ENCODE data around the gene ADAM10. TPM values are rescaled to one million over a fixed set of nuclear protein-coding genes. Genes with fewer than 3 reads are reported as not detected.

Gene ADAM10
- polyA plus RNA-seq, 1 of the 3 experiments (the other 2 are of a cell fraction) = 83.5 TPM

DNA sequence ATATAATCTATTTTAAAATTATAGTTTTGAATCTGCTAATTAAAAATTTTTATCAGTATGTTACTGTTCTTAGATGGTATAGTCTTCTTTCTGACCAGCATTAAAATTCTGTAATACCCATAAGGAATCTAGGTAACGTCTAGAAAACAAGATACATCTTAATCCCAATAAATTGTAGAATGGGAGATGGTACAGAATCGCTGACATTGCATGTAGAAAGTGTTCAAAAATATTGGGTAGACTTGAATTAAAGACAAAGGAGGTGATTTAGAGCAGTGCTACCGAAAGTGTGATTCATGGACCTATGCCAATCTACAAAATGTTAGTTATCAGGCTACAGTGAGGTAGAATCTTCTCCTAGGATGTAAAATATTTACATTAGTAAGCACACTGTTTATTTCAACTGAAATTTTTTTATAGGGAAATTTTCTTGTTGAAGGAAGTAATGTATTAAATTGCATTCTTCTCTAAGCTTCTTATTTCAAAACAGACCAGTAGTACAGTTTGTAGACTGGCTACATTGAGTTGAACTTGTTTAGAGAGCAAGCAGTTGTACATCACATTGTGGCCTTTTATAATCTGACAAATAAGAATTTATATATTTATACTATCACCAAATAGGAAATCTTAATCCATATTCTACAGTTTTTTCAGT, 38.7 kb upstream of the ADAM10 start:
- TF ChIP-seq, protein P1, sequence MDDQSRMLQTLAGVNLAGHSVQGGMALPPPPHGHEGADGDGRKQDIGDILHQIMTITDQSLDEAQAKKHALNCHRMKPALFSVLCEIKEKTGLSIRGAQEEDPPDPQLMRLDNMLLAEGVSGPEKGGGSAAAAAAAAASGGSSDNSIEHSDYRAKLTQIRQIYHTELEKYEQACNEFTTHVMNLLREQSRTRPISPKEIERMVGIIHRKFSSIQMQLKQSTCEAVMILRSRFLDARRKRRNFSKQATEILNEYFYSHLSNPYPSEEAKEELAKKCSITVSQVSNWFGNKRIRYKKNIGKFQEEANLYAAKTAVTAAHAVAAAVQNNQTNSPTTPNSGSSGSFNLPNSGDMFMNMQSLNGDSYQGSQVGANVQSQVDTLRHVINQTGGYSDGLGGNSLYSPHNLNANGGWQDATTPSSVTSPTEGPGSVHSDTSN (IDR thresholded peaks at IDR 0.05) = no peak
- no peak for TF ChIP-seq FOXJ3 (CRISPR knock-in tag; IDR thresholded peaks at IDR 0.05)
- TF ChIP-seq JUND (IDR thresholded peaks at IDR 0.05) = no peak
- TF ChIP-seq RXRA (IDR thresholded peaks at IDR 0.05; ENCODE audit: borderline replicate concordance, low read depth) = no peak
- Histone ChIP-seq H3K9me3 (no peaks in the 10 kb centered on the region), H3K36me3 (replicated peaks in 1 of 2; ENCODE audit: control insufficient read depth in 1 of 2, insufficient read depth in 2 of 2, low read length in 1 of 2) (no peaks in the 10 kb centered on the region), H3K9ac (no peak overlapping the region), H2AFZ (ENCODE audit: low read depth) (no peak overlapping the region), H3K9me2 (no peaks in the 10 kb centered on the region), H3K4me2 (no peak overlapping the region), H3K79me2 (ENCODE audit: insufficient read depth) (no peaks in the 10 kb centered on the region), H3K27ac (ENCODE audit: low read depth in 2 of 2, low read length in 1 of 2) (no peak overlapping the region), H4K20me1 (ENCODE audit: insufficient read depth) (no peaks in the 10 kb centered on the region), H3F3A (replicated peaks; ENCODE audit: insufficient read depth) (no peaks in the 10 kb centered on the region), H3K4me3 (ENCODE audit: low read depth in 2 of 2, low read length in 1 of 2) (no peak overlapping the region), H3K4me1 (ENCODE audit: control insufficient read depth in 1 of 2, insufficient read depth in 2 of 2, low read depth in 1 of 2, low read length in 1 of 2) (no peaks in the 10 kb centered on the region), H3K27me3 (ENCODE audit: insufficient read depth) (no peaks in the 10 kb centered on the region)
- ChIA-PET POLR2A (interaction anchor here (0.5 kb wide), 1 partner anchor 16 kb away, joined by 4 read pairs; no protein-coding TSS in a partner anchor), CTCF (no interaction called here)
- 88% methylated on average over 3 of the region's 3 CpGs for WGBS (ENCODE audit: low lambda C conversion rate)
- DNase-seq = no peak

DNA sequence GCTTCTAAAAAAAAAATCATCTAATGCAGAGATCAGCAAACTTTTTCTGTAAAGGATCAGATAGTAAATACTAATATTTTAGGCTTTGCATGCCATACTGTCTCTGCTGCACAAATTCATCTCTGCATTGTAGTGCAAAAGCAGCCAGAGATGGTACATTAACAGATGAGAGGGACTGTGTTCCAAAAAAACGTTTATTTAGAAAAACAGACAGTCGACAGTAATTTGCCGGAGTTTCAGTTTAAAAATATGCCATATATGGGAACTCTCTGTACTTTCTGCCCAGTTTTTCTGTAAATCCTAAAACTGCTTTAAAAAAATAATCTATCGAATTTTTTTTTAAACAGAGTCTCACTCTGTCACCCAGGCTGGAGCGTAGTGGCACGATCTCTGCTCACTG, 35.8 kb upstream of the ADAM10 start:
- Histone ChIP-seq H3K4me2 (no peak overlapping the region), H3K9me2 (no peaks in the 10 kb centered on the region), H3K4me1 (ENCODE audit: control insufficient read depth in 1 of 2, insufficient read depth in 2 of 2, low read depth in 1 of 2, low read length in 1 of 2) (no peaks in the 10 kb centered on the region), H3K9ac (no peak overlapping the region), H4K20me1 (ENCODE audit: insufficient read depth) (no peaks in the 10 kb centered on the region), H2AFZ (ENCODE audit: low read depth) (no peak overlapping the region), H3K79me2 (ENCODE audit: insufficient read depth) (no peaks in the 10 kb centered on the region; the same call in 1 of the 2 replicates), H3F3A (replicated peaks; ENCODE audit: insufficient read depth) (no peaks in the 10 kb centered on the region), H3K27me3 (ENCODE audit: insufficient read depth) (no peaks in the 10 kb centered on the region), H3K9me3 (no peaks in the 10 kb centered on the region), H3K4me3 (ENCODE audit: low read depth in 2 of 2, low read length in 1 of 2) (no peak overlapping the region), H3K27ac (ENCODE audit: low read depth in 2 of 2, low read length in 1 of 2) (no peak overlapping the region), H3K36me3 (replicated peaks in 1 of 2; ENCODE audit: control insufficient read depth in 1 of 2, insufficient read depth in 2 of 2, low read length in 1 of 2) (no peaks in the 10 kb centered on the region)
- TF ChIP-seq EP300 (IDR thresholded peaks at IDR 0.05; ENCODE audit: borderline replicate concordance in 1 of 2, low read depth in 1 of 2, low read length in 1 of 2) = no peak
- TF ChIP-seq EZH2phosphoT487 (IDR thresholded peaks at IDR 0.05; ENCODE audit: borderline replicate concordance, low read depth) = no peak
- no peak for TF ChIP-seq TCF12 (IDR thresholded peaks at IDR 0.05)
- TF ChIP-seq NRF1 (IDR thresholded peaks at IDR 0.05; ENCODE audit: low read depth, low read length) = no peak
- TF ChIP-seq POLR2AphosphoS5 (IDR thresholded peaks at IDR 0.05; ENCODE audit: low read depth, low read length) = no peak
- TF ChIP-seq FOXM1 (IDR thresholded peaks at IDR 0.05; ENCODE audit: low read depth) = no peak
- TF ChIP-seq RAD21 (IDR thresholded peaks at IDR 0.05; ENCODE audit: low read length) = no peak
- no peak for TF ChIP-seq TEAD4 (IDR thresholded peaks at IDR 0.05; ENCODE audit: borderline replicate concordance, insufficient read depth)
- TF ChIP-seq RXRA (IDR thresholded peaks at IDR 0.05; ENCODE audit: borderline replicate concordance, low read depth) = no peak
- TF ChIP-seq FOSL2 (IDR thresholded peaks at IDR 0.05; ENCODE audit: borderline replicate concordance, low read depth) = no peak
- TF ChIP-seq JUND (IDR thresholded peaks at IDR 0.05) = no peak
- TF ChIP-seq, protein P2, sequence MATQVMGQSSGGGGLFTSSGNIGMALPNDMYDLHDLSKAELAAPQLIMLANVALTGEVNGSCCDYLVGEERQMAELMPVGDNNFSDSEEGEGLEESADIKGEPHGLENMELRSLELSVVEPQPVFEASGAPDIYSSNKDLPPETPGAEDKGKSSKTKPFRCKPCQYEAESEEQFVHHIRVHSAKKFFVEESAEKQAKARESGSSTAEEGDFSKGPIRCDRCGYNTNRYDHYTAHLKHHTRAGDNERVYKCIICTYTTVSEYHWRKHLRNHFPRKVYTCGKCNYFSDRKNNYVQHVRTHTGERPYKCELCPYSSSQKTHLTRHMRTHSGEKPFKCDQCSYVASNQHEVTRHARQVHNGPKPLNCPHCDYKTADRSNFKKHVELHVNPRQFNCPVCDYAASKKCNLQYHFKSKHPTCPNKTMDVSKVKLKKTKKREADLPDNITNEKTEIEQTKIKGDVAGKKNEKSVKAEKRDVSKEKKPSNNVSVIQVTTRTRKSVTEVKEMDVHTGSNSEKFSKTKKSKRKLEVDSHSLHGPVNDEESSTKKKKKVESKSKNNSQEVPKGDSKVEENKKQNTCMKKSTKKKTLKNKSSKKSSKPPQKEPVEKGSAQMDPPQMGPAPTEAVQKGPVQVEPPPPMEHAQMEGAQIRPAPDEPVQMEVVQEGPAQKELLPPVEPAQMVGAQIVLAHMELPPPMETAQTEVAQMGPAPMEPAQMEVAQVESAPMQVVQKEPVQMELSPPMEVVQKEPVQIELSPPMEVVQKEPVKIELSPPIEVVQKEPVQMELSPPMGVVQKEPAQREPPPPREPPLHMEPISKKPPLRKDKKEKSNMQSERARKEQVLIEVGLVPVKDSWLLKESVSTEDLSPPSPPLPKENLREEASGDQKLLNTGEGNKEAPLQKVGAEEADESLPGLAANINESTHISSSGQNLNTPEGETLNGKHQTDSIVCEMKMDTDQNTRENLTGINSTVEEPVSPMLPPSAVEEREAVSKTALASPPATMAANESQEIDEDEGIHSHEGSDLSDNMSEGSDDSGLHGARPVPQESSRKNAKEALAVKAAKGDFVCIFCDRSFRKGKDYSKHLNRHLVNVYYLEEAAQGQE (IDR thresholded peaks at IDR 0.05; ENCODE audit: low read depth, low read length) = no peak
- TF ChIP-seq YY1 (IDR thresholded peaks at IDR 0.05; ENCODE audit: low read depth) = no peak
- TF ChIP-seq NFIC (IDR thresholded peaks at IDR 0.05; ENCODE audit: borderline replicate concordance) = no peak
- no peak for TF ChIP-seq CHD2 (IDR thresholded peaks at IDR 0.05; ENCODE audit: low read length, partially characterized antibody)
- TF ChIP-seq, protein P3, sequence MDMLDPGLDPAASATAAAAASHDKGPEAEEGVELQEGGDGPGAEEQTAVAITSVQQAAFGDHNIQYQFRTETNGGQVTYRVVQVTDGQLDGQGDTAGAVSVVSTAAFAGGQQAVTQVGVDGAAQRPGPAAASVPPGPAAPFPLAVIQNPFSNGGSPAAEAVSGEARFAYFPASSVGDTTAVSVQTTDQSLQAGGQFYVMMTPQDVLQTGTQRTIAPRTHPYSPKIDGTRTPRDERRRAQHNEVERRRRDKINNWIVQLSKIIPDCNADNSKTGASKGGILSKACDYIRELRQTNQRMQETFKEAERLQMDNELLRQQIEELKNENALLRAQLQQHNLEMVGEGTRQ (IDR thresholded peaks at IDR 0.05; ENCODE audit: borderline replicate concordance, low read depth, low read length) = no peak
- no peak for TF ChIP-seq TAF1 (IDR thresholded peaks at IDR 0.05; ENCODE audit: borderline replicate concordance, low read depth, low read length)
- no peak for TF ChIP-seq SMC3 (IDR thresholded peaks at IDR 0.05; ENCODE audit: low read depth, low read length)
- TF ChIP-seq, protein P1 (IDR thresholded peaks at IDR 0.05) = no peak
- TF ChIP-seq, protein P4, sequence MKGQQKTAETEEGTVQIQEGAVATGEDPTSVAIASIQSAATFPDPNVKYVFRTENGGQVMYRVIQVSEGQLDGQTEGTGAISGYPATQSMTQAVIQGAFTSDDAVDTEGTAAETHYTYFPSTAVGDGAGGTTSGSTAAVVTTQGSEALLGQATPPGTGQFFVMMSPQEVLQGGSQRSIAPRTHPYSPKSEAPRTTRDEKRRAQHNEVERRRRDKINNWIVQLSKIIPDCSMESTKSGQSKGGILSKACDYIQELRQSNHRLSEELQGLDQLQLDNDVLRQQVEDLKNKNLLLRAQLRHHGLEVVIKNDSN (IDR thresholded peaks at IDR 0.05; ENCODE audit: borderline replicate concordance, low read depth) = no peak
- DNase-seq = no peak
- ChIA-PET POLR2A (no interaction called here), CTCF (no interaction called here)
- 90% methylated on average over 6 of the region's 6 CpGs for WGBS (ENCODE audit: low lambda C conversion rate)

All from SK-N-SH (cell line).